Prostate gland (tissue), 2 donors: Measurements from ENCODE around the gene MR1. TPM values are rescaled to one million over a fixed set of nuclear protein-coding genes. Genes with fewer than 3 reads are reported as not detected.

Source experiments
- DNase-seq: peaks from one replicate; pipeline ENCODE4 v3.0.0-alpha.2; 2019; ENCODE audit warnings: low spot score
- H3K27ac ChIP-seq, 2 donors: fragments of 200-600 bp; sonication (generic); 2 replicates each; pipeline ENCODE4 v1.5.1; 2017 to 2019
- H3K27me3 ChIP-seq: fragments of 200-600 bp; sonication (generic); replicated peaks from 2 replicates; pipeline ENCODE4 v1.5.1; 2019; ENCODE audit not compliant: insufficient read depth
- H3K36me3 ChIP-seq, 2 donors: fragments of 200-600 bp; sonication (generic); 1 replicate in 1 of 2; 2 replicates in 1 of 2; pipeline versions ENCODE4 v1.5.1 to v1.8.1; 2017 to 2019
- H3K4me1 ChIP-seq: fragments of 200-600 bp; sonication (generic); replicated peaks from 2 replicates; pipeline ENCODE4 v1.5.1; 2019
- H3K4me3 ChIP-seq, 2 donors: fragments of 200-600 bp; sonication (generic); 2 replicates each; pipeline ENCODE4 v1.5.1; 2017 to 2019
- H3K9me3 ChIP-seq: fragments of 200-600 bp; sonication (generic); 2 replicates; pipeline ENCODE4 v1.5.1; 2017
- POLR2A ChIP-seq: fragments of 450-650 bp; IDR thresholded peaks from one replicate; pipeline ENCODE4 v1.6.1; 2016; ENCODE audit warnings: antibody characterized with exemption, mild to moderate bottlenecking
- POLR2AphosphoS5 ChIP-seq: sonication (generic); formaldehyde crosslinking; IDR thresholded peaks from one replicate; pipeline ENCODE4 v1.6.1; 2017; ENCODE audit warnings: antibody characterized with exemption
- WGBS: methylation state at CpG from one replicate; pipeline ENCODE4 v1.1.5; 2018; 5-methylcytosine and 5-hydroxymethylcytosine counted together
- intact Hi-C: fragments of 100-400 bp; cut with DNase I; formaldehyde crosslinking; loops from one replicate; pipeline ENCODE4 v1.14.2; 2022
- total RNA-seq, 2 donors: library from RNA; depleted of rRNA; stranded (reverse); fragments of >200 nt; gene quantifications; one replicate each; pipeline ENCODE4 v1.1.0, GENCODE V29; 2016
- TF ChIP-seq, protein P1 (sequence below), 4 experiments: fragments of 200-600 bp in 2 of 4; fragments of 450-650 bp in 2 of 4; sonication (generic) in 2 of 4; IDR thresholded peaks; 1 replicate in 3 of 4; 2 replicates in 1 of 4; pipeline ENCODE4 v1.5.1; 2016 to 2019; ENCODE audit warnings: antibody characterized with exemption in 4 of 4, mild to moderate bottlenecking in 2 of 4, moderate library complexity in 2 of 4

MR1 gene
- total RNA-seq, 2 donors from 2014 or later = 14.3 to 17.5 TPM

GRCh38 chr1:181091309-181092040 is 57.7 kb downstream of the MR1 start:
- DNase-seq = no peak
- no peaks in the 10 kb centered on the region for H3K9me3 ChIP-seq
- WGBS = 86% methylated on average over 8 of the region's 8 CpGs
- H3K4me3 ChIP-seq = no peak overlapping the region
- no peaks in the 10 kb centered on the region for H3K36me3 ChIP-seq
- peaks cover 7% of the 10 kb centered on the region for H3K4me1 ChIP-seq
- TF ChIP-seq, protein P1, sequence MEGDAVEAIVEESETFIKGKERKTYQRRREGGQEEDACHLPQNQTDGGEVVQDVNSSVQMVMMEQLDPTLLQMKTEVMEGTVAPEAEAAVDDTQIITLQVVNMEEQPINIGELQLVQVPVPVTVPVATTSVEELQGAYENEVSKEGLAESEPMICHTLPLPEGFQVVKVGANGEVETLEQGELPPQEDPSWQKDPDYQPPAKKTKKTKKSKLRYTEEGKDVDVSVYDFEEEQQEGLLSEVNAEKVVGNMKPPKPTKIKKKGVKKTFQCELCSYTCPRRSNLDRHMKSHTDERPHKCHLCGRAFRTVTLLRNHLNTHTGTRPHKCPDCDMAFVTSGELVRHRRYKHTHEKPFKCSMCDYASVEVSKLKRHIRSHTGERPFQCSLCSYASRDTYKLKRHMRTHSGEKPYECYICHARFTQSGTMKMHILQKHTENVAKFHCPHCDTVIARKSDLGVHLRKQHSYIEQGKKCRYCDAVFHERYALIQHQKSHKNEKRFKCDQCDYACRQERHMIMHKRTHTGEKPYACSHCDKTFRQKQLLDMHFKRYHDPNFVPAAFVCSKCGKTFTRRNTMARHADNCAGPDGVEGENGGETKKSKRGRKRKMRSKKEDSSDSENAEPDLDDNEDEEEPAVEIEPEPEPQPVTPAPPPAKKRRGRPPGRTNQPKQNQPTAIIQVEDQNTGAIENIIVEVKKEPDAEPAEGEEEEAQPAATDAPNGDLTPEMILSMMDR (IDR thresholded peaks at IDR 0.05) = no peak
- no peak for TF ChIP-seq POLR2AphosphoS5
- TF ChIP-seq POLR2A = no peak
- H3K27ac ChIP-seq = peak overlapping the region in 1 of 2 donors; percentile 83
- intact Hi-C loops = no loop called here
- no peaks in the 10 kb centered on the region for H3K27me3 ChIP-seq

DNA sequence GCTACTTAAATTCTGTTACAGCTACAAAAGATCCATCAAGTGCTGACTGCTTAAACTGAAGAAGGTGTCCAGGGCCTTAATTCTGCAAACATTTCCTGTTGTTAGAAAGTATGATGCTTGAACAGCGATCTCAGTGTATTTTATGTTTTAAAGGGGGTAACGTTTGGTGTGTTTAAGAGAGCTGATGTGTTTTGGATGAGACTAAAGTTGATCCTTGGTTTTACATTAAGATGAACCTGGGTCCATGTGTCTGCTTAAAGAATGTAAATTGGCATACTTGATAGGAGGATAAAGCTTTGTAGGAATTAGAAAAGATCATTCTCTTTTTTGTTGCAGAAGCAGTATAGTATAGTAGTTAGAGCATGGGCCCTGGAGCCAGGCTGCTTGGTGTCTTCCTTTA is 58.3 kb downstream of the MR1 start:
- TF ChIP-seq POLR2A = no peak
- TF ChIP-seq, protein P1 (IDR thresholded peaks at IDR 0.05) = no peak
- TF ChIP-seq POLR2AphosphoS5 = no peak
- H3K27me3 ChIP-seq = no peaks in the 10 kb centered on the region
- DNase-seq = no peak
- intact Hi-C loops = no loop called here
- no peaks in the 10 kb centered on the region for H3K9me3 ChIP-seq
- no peak overlapping the region for H3K4me3 ChIP-seq
- no peaks in the 10 kb centered on the region for H3K36me3 ChIP-seq
- H3K27ac ChIP-seq = no peak overlapping the region
- WGBS = 74% methylated on average over 2 of the region's 2 CpGs
- peaks cover 7% of the 10 kb centered on the region for H3K4me1 ChIP-seq

- Histone ChIP-seq H3K27me3 (no peaks in the 10 kb centered on the region), H3K4me1 (peaks cover 7% of the 10 kb centered on the region), H3K4me3 (no peak overlapping the region), H3K36me3 (no peaks in the 10 kb centered on the region), H3K9me3 (no peaks in the 10 kb centered on the region), H3K27ac (no peak overlapping the region)
- intact Hi-C loops = no loop called here
- no peak for DNase-seq
- 90% methylated on average over 4 of the region's 4 CpGs for WGBS
- TF ChIP-seq POLR2AphosphoS5 (no peak), POLR2A (no peak)
- TF ChIP-seq, protein P1 (IDR thresholded peaks at IDR 0.05) = no peak
Observed at GRCh38 chr1:181092883-181093458, 59.2 kb downstream of the MR1 start.

DNA sequence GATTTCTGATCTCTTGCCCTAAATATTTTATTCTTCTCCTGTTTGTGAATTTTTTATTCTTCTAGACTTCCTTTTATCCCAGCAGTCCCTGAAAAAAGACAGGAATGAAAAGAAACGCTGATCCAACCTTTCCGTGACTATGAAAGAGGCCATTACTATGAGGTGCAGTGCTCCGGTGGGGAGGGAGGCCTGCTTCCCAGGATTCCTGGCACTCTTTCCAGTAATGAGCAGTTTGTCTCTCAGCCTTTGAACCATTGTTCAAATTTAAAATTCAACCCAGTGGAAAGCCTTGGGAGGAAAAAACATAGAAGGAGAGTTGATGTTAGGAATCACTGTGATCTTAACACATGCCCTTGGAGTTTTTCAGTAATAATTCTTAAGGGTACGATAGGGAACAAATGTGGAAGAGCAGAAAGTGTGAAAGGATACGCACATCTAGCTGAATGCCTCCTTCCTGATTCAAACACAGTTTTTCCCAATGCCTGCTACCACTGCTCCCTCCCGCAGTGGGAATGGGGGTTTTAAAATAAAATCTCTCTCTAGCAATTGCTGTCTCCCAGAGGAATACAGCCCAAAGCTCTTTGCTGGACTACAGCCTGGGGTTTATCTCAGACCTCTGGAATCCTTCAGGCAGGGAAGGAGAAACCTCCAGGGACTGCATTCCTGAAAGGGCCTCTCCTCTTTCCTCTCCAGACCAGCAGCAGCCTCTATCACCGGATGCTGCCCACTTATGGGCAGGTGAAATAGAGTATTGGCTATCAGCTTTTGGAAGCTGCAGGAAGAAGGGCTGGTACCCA is 60.8 kb downstream of the MR1 start:
- no peak for DNase-seq
- TF ChIP-seq, protein P1 (IDR thresholded peaks at IDR 0.05) = no peak
- TF ChIP-seq POLR2AphosphoS5 (no peak), POLR2A (no peak)
- H3K27ac ChIP-seq = peak overlapping the region in 1 of 2 donors; percentile 63
- H3K4me3 ChIP-seq = no peak overlapping the region
- H3K4me1 ChIP-seq = peaks cover 7% of the 10 kb centered on the region
- intact Hi-C loops = no loop called here
- no peaks in the 10 kb centered on the region for H3K36me3 ChIP-seq
- no peaks in the 10 kb centered on the region for H3K9me3 ChIP-seq
- 62% methylated on average over 7 of the region's 7 CpGs for WGBS
- H3K27me3 ChIP-seq = no peaks in the 10 kb centered on the region
